Gastroesophageal sphincter (tissue), 3 donors: Measurements from ENCODE around the gene TTC6.

ENCODE experiments used
- POLR2A ChIP-seq, 2 donors: fragments of 450-650 bp; IDR thresholded peaks; one replicate each; pipeline ENCODE4 v1.6.1; 2017; ENCODE audit warnings: antibody characterized with exemption in 2 of 2, mild to moderate bottlenecking in 2 of 2, moderate library complexity in 1 of 2
- TF ChIP-seq, protein P1 (sequence below), 4 experiments: fragments of 200-600 bp in 2 of 4; fragments of 450-650 bp in 2 of 4; sonication (generic) in 1 of 4; IDR thresholded peaks; one replicate each; pipeline ENCODE4 v1.5.1; 2017 to 2019; ENCODE audit warnings: antibody characterized with exemption in 4 of 4, mild to moderate bottlenecking in 2 of 4, moderate library complexity in 2 of 4

DNA sequence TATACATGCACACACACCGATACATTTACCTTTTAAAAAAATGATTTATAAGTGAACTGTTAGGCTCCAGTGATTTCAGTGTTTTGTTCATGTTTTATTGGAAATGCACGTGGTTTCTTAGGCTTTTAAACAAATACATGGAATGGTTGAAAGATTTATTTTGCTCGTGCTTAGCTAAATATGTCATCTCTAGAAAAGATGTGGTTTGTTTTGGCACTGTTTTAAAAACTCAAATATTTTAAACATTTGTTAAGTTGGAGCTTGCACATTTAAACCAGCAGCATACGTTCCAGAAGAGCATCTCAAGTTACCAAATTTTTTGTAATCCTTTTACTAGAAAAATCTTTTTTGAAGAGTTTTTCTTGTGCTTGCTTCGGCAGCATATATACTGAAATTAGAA, 44.9 kb upstream of the TTC6 start:
- TF ChIP-seq, protein P1, sequence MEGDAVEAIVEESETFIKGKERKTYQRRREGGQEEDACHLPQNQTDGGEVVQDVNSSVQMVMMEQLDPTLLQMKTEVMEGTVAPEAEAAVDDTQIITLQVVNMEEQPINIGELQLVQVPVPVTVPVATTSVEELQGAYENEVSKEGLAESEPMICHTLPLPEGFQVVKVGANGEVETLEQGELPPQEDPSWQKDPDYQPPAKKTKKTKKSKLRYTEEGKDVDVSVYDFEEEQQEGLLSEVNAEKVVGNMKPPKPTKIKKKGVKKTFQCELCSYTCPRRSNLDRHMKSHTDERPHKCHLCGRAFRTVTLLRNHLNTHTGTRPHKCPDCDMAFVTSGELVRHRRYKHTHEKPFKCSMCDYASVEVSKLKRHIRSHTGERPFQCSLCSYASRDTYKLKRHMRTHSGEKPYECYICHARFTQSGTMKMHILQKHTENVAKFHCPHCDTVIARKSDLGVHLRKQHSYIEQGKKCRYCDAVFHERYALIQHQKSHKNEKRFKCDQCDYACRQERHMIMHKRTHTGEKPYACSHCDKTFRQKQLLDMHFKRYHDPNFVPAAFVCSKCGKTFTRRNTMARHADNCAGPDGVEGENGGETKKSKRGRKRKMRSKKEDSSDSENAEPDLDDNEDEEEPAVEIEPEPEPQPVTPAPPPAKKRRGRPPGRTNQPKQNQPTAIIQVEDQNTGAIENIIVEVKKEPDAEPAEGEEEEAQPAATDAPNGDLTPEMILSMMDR (IDR thresholded peaks at IDR 0.05) = no peak
- no peak for TF ChIP-seq POLR2A (IDR thresholded peaks at IDR 0.05)
